Thymus (tissue), 11 donors: ENCODE data around the gene ELOVL6. TPM values are rescaled to one million over a fixed set of nuclear protein-coding genes. Genes with fewer than 3 reads are reported as not detected.
"Not testable (repeated sequence)": the region's sequence is repeated elsewhere in the genome, so short reads cannot be mapped to it uniquely, and the experiment has no call there.

Experiments
- DNase-seq, 9 donors: peaks; one replicate each; pipeline ENCODE4 v3.0.0-alpha.2; 2013; ENCODE audit warnings: low spot score in 9 of 9, low read depth in 6 of 9, missing footprints in 1 of 9
- H3K27ac ChIP-seq, 2 donors: one replicate each; pipeline ENCODE4 v1.5.1; 2013; ENCODE audit warnings: control low read depth in 1 of 2, low read depth in 1 of 2, low read length in 1 of 2, mild to moderate bottlenecking in 1 of 2, moderate library complexity in 1 of 2
- H3K27me3 ChIP-seq, 2 donors: one replicate each; pipeline ENCODE4 v1.5.1; 2013; ENCODE audit warnings: low read length in 1 of 2; ENCODE audit not compliant: control insufficient read depth in 2 of 2, insufficient read depth in 1 of 2
- H3K36me3 ChIP-seq, 2 donors: one replicate each; pipeline ENCODE4 v1.5.1; 2013; ENCODE audit warnings: low read length in 1 of 2, mild to moderate bottlenecking in 1 of 2, moderate library complexity in 1 of 2; ENCODE audit not compliant: control insufficient read depth in 2 of 2, insufficient read depth in 2 of 2
- H3K4me1 ChIP-seq, 2 donors: one replicate each; pipeline ENCODE4 v1.5.1; 2013; ENCODE audit warnings: low read length in 2 of 2; ENCODE audit not compliant: control insufficient read depth in 2 of 2, insufficient read depth in 2 of 2
- H3K4me3 ChIP-seq, 2 donors: one replicate each; pipeline ENCODE4 v1.5.1; 2013; ENCODE audit warnings: low read length in 2 of 2, control low read depth in 1 of 2, mild to moderate bottlenecking in 1 of 2
- H3K9me3 ChIP-seq, 2 donors: one replicate each; pipeline ENCODE4 v1.5.1; 2013; ENCODE audit warnings: low read length in 1 of 2, mild to moderate bottlenecking in 1 of 2; ENCODE audit not compliant: control insufficient read depth in 2 of 2, insufficient read depth in 1 of 2
- WGBS: extraction: QIAGEN DNeasy Blood & Tissue Kit; methylation state at CpG from one replicate; pipeline ENCODE4 v1.1.7; 2013; 5-methylcytosine and 5-hydroxymethylcytosine counted together
- polyA plus RNA-seq: library from polyadenylated mRNA; stranded (reverse); fragments of 200-250 nt; gene quantifications from one replicate; pipeline ENCODE4 v1.2.3, GENCODE V29; 2013
- total RNA-seq: library from RNA; stranded (reverse); fragments of 120-200 nt; gene quantifications from one replicate; pipeline ENCODE4 v1.2.4, GENCODE V29; 2013
- donor health status: healthy.

ELOVL6 gene
- total and polyA plus RNA-seq, 2 donors, result 2.8 to 3.1 TPM

DNA sequence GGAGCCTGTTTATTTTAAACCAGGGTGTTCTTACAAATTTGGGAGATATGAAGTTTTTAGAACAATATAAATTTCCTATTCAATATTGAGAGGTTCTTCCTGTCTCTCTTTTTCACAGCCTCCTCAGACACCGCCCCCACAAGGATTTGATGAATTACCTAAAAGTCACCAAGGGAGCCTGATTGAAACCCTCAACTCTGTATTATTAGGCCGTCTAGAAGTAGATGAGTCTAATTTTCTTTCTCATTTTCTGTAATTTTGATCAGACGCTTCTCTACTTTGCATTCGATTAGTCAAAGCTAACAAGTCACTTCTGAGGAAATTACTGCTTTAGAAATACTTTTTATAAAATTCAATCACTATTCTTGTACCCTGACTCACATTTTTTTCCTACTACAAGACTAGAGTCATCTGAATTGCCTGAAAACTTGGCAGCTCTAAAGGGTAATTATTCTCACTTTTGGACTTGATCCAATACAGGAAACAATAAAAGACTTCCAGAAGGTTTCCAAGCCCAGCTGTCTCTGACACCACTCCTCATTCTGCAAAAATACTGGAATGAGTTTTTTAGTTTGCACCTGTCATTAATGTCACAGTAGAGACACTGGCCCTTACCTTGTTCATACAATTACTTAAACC lies 111.2 kb downstream of the ELOVL6 start:
- 93% methylated on average over 4 of the region's 4 CpGs for WGBS
- peaks cover 0 to 18% of the 10 kb centered on the region in 2 donors for H3K4me1 ChIP-seq
- no peaks in the 10 kb centered on the region for H3K36me3 ChIP-seq
- H3K9me3 ChIP-seq, result no peaks in the 10 kb centered on the region
- H3K27ac ChIP-seq, result no peak overlapping the region
- DNase-seq, result no peak
- no peak overlapping the region for H3K4me3 ChIP-seq
- H3K27me3 ChIP-seq, result no peaks in the 10 kb centered on the region

DNA sequence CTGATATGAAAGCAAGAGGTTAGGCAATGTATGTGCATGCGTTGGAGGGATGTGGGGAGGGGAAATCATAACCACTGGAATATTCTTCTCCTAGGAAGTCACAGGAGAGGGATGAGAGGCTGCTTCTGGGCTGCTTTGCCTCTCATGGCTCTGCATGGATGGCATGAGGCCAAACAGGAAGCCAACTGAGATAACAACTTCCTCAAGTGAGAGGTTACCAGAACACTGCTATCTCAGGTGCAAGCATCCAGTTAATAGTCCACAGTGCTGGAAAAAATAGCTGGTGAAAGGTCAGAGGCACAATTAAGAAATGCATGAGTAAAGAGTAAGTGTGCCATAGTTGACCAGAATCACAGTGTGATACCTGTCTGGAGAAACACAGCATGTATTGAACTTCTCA lies 113.3 kb downstream of the ELOVL6 start:
- H3K36me3 ChIP-seq, result no peaks in the 10 kb centered on the region
- peaks cover 0 to 18% of the 10 kb centered on the region in 2 donors for H3K4me1 ChIP-seq
- H3K27ac ChIP-seq, result no peak overlapping the region
- no peak overlapping the region for H3K4me3 ChIP-seq
- no peaks in the 10 kb centered on the region for H3K9me3 ChIP-seq
- DNase-seq, result no peak
- WGBS, result 80% methylated on average over 1 of the region's 1 CpG
- no peaks in the 10 kb centered on the region for H3K27me3 ChIP-seq

GRCh38 chr4:110084154-110084553 lies 114.3 kb downstream of the ELOVL6 start:
- H3K27me3 ChIP-seq, result no peaks in the 10 kb centered on the region
- no peaks in the 10 kb centered on the region for H3K36me3 ChIP-seq
- 72% methylated on average over 3 of the region's 3 CpGs for WGBS
- DNase-seq, result no peak
- H3K4me1 ChIP-seq, result peaks cover 0 to 12% of the 10 kb centered on the region in 2 donors
- H3K4me3 ChIP-seq, result no peak overlapping the region
- no peak overlapping the region for H3K27ac ChIP-seq
- no peaks in the 10 kb centered on the region for H3K9me3 ChIP-seq

DNA sequence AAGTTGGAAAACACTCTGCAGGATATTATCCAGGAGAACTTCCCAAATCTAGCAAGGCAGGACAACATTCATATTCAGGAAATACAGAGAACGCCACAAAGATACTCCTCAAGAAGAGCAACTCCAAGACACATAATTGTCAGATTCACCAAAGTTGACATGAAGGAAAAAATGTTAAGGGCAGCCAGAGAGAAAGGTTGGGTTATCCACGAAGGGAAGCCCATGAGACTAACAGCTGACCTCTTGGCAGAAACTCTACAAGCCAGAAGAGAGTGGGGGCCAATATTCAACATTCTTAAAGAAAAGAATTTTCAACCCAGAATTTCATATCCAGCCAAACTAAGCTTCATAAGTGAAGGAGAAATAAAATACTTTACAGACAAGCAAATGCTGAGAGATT lies 120.3 kb downstream of the ELOVL6 start:
- H3K27ac ChIP-seq, H3K27me3 ChIP-seq, H3K9me3 ChIP-seq, H3K4me1 ChIP-seq, H3K36me3 ChIP-seq, H3K4me3 ChIP-seq, DNase-seq: not testable (repeated sequence)
- WGBS, result 97% methylated on average over 2 of the region's 2 CpGs

DNA sequence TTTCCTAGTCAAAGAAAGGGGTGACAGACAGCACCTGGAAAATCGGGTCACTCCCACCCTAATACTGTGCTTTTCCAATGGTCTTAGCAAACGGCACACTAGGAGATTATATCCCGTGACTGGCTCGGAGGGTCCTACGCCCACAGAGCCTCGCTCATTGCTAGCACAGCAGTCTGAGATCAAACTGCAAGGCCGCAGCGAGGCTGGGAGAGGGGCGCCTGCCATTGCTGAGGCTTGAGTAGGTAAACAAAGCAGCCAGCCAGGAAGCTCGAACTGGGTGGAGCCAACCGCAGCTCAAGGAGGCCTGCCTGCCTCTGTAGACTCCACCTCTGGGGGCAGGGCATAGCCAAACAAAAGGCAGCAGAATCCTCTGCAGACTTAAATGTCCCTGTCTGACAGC lies 121.6 kb downstream of the ELOVL6 start:
- H3K4me1 ChIP-seq, H3K27ac ChIP-seq, H3K36me3 ChIP-seq, H3K4me3 ChIP-seq, DNase-seq, H3K27me3 ChIP-seq, H3K9me3 ChIP-seq: not testable (repeated sequence)
- 97% methylated on average over 11 of the region's 11 CpGs for WGBS

DNA sequence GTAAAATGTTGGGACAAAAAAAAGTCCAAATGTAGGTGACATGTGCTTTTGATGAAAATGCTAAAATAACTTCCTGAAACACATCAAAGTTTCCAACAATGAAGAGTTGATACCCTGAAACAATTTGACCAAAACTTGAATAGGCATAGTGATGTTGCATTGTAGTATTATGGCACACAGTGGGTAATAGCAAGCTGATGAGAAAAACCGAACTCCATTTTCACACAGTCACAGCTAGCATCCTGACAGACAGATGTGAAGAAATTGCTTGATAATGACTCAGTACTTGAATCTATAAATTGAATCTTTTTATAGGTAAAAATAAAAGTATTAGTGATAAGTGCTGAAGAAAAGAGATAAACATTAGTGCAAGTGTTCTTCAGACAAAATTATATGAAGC lies 122.5 kb downstream of the ELOVL6 start:
- no peaks in the 10 kb centered on the region for H3K27me3 ChIP-seq
- DNase-seq, result no peak
- H3K9me3 ChIP-seq, result no peaks in the 10 kb centered on the region
- no peak overlapping the region for H3K4me3 ChIP-seq
- no peaks in the 10 kb centered on the region for H3K4me1 ChIP-seq
- 99% methylated on average over 1 of the region's 1 CpG for WGBS
- no peak overlapping the region for H3K27ac ChIP-seq
- no peaks in the 10 kb centered on the region for H3K36me3 ChIP-seq

DNA sequence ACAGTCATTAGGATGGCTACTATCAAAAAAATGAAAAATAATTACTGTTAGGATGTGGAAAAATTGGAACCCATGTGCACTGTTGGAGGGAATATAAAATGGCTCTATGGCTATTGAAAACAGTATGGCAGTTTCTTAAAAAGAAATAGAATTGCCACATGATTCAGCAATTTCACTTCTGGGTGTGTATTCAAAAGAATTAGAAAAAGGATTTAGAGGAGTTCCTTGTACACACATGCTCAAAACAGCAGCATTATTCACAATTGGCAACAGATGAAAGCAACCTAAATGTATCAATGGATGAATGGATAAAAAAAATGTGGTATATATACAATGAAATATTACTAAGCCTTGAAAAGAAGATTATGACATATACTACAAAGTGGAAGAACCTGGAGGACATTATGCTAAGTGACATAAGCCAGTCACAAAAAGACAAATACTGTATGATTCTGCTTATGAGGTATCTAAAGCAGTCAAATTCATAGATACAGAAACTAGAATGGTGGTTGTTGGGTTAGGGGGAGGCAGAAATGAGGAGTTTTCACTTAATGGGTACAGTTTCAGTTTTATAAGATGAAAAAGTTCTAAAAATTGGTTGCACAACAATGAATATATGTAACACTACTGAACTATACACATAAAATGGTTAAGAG lies 123.2 kb downstream of the ELOVL6 start:
- Histone ChIP-seq H3K27me3 (no peaks in the 10 kb centered on the region), H3K9me3 (no peaks in the 10 kb centered on the region), H3K36me3 (no peaks in the 10 kb centered on the region), H3K4me1 (no peaks in the 10 kb centered on the region), H3K27ac (no peak overlapping the region), H3K4me3 (no peak overlapping the region)
- DNase-seq, result no peak

GRCh38 chr4:110074570-110074969 lies 123.8 kb downstream of the ELOVL6 start:
- Histone ChIP-seq H3K36me3 (no peaks in the 10 kb centered on the region), H3K27me3 (no peaks in the 10 kb centered on the region)
- WGBS, result 71% methylated on average over 4 of the region's 4 CpGs

DNA sequence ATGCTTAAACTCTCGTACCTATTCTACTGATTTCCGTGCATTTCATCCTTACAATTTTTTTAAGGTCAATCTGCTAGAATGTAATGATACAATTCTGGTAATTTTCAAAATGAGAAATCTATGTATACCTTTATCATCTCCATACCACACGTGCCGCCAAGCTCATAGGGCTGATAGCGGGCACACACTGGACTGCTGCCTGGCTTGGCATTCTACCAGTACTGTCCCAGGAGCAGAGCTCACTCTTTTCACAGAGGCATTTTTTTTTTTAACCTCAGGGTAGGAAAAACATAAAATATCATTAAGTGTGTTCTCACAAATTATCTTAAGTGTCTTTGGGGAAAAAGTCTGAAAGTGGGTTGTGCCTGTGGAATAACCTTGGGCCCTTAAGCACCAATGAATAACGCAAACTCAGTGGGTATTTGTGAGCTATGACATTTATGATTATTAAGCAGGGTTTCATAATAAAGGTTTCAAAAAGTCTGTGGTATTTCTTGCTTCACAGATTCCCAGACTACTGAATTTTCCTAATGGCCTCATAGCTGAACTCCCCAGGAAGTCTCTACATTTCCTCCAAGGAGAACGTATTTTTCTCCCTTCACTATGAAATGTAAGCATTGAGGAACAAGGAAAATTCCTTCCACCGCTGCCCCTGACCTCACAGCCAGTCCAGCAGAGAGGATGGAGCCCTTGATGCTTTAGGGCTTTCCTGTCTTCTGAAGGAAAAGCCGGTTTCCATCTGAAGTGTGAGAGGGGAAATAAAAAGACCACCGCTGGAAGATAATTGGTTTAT lies 125.2 kb downstream of the ELOVL6 start:
- no peak overlapping the region for H3K27ac ChIP-seq
- H3K4me3 ChIP-seq, result no peak overlapping the region
- 67% methylated on average over 10 of the region's 10 CpGs for WGBS
- H3K27me3 ChIP-seq, result no peaks in the 10 kb centered on the region
- no peak for DNase-seq
- no peaks in the 10 kb centered on the region for H3K36me3 ChIP-seq
- no peaks in the 10 kb centered on the region for H3K9me3 ChIP-seq
- H3K4me1 ChIP-seq, result no peaks in the 10 kb centered on the region

More at GRCh38 chr4:110074570-110074969, 123.8 kb downstream of the ELOVL6 start:
- no peak overlapping the region for H3K4me3 ChIP-seq
- DNase-seq, result no peak
- no peaks in the 10 kb centered on the region for H3K4me1 ChIP-seq
- H3K27ac ChIP-seq, result no peak overlapping the region
- no peaks in the 10 kb centered on the region for H3K9me3 ChIP-seq
